PC-3 (cell line): ENCODE results near the gene SPOUT1. TPM values are rescaled to one million over a fixed set of nuclear protein-coding genes. Genes with fewer than 3 reads are reported as not detected.

Experiments
- ATAC-seq: fragments of 200-7000 bp; cut with Tn5 transposase; 2 replicates; pipeline ENCODE4 v1.9.1; 2020; ENCODE audit warnings: mild to moderate bottlenecking, moderate library complexity
- BruUV-seq: library from RNA; stranded (reverse); fragments of 400-500 nt; replicated peaks from 2 replicates; lab custom pipeline; 2021; lab: Mats Ljungman, UMichigan
- CTCF ChIA-PET: fragments of 300-600 bp; sonication (Branson Sonifier 250); formaldehyde crosslinking; loops from one replicate; lab custom pipeline; 2022; ENCODE audit warnings: antibody characterized with exemption; lab: Charles Lee
- POLR2A ChIA-PET: fragments of 300-600 bp; sonication (Branson Sonifier 250); formaldehyde crosslinking; loops from one replicate; lab custom pipeline; 2022; ENCODE audit warnings: antibody characterized with exemption; ENCODE audit not compliant: unreplicated experiment; lab: Charles Lee
- DNase-seq: peaks from one replicate; pipeline ENCODE4 v3.0.0-alpha.2; 2015
- H2AFZ ChIP-seq: fragments of 300-600 bp; sonication (generic); 2 replicates; pipeline ENCODE4 v1.6.0; 2016; ENCODE audit warnings: antibody characterized with exemption, low read length
- H3F3A ChIP-seq: fragments of 300-600 bp; sonication (generic); one replicate; pipeline ENCODE4 v1.6.0; 2017; ENCODE audit warnings: antibody characterized with exemption, low read length, control low read depth, mild to moderate bottlenecking; ENCODE audit not compliant: unreplicated experiment
- H3K27ac ChIP-seq: fragments of 300-600 bp; sonication (generic); 2 replicates; pipeline ENCODE4 v1.5.1; 2016; ENCODE audit warnings: mild to moderate bottlenecking, low read length
- H3K27me3 ChIP-seq: fragments of 300-600 bp; sonication (generic); 2 replicates; pipeline ENCODE4 v1.6.1; 2016; ENCODE audit warnings: low read length, mixed read lengths
- H3K36me3 ChIP-seq: fragments of 300-600 bp; sonication (generic); 2 replicates; pipeline ENCODE4 v1.6.1; 2016; ENCODE audit warnings: low read depth, mixed run types, low read length, mixed read lengths
- H3K4me1 ChIP-seq: fragments of 300-600 bp; sonication (generic); 2 replicates; pipeline ENCODE4 v1.5.1; 2016; ENCODE audit warnings: low read length; ENCODE audit not compliant: insufficient read depth
- H3K4me2 ChIP-seq: fragments of 300-600 bp; sonication (generic); 2 replicates; pipeline ENCODE4 v1.6.0; 2016; ENCODE audit warnings: low read length
- H3K4me3 ChIP-seq: fragments of 300-600 bp; sonication (generic); 2 replicates; pipeline ENCODE4 v1.5.1; 2016; ENCODE audit warnings: mild to moderate bottlenecking, low read length, mixed read lengths
- H3K79me2 ChIP-seq: fragments of 300-600 bp; sonication (generic); 2 replicates; pipeline ENCODE4 v1.6.1; 2017; ENCODE audit warnings: low read length, mixed read lengths
- H3K9ac ChIP-seq: fragments of 300-600 bp; sonication (generic); 2 replicates; pipeline ENCODE4 v1.6.0; 2016; ENCODE audit warnings: mild to moderate bottlenecking, low read length
- H3K9me2 ChIP-seq: fragments of 300-600 bp; sonication (generic); replicated peaks from 2 replicates; pipeline ENCODE4 v1.6.1; 2016; ENCODE audit warnings: mixed run types, low read length, mixed read lengths
- H3K9me3 ChIP-seq: fragments of 300-600 bp; sonication (generic); 2 replicates; pipeline ENCODE4 v1.6.1; 2016; ENCODE audit warnings: low read length, mixed read lengths
- H4K20me1 ChIP-seq: fragments of 300-600 bp; sonication (generic); 2 replicates; pipeline ENCODE4 v1.6.1; 2016; ENCODE audit warnings: low read length, mixed read lengths
- CTCF ChIP-seq: fragments of 300-600 bp; sonication (generic); conservative IDR thresholded peaks from 2 replicates; pipeline ENCODE4 v1.5.1; 2017; ENCODE audit warnings: antibody characterized with exemption, low read depth, mild to moderate bottlenecking, low read length
- EZH2 ChIP-seq: fragments of 300-600 bp; sonication (generic); IDR thresholded peaks from one replicate; pipeline ENCODE4 v1.6.1; 2017; ENCODE audit warnings: antibody characterized with exemption, mild to moderate bottlenecking, low read length; ENCODE audit not compliant: unreplicated experiment
- EZH2phosphoT487 ChIP-seq: fragments of 300-600 bp; sonication (generic); IDR thresholded peaks from 2 replicates; pipeline ENCODE4 v1.6.1; 2018; ENCODE audit warnings: mild to moderate bottlenecking, antibody characterized with exemption, low read length, borderline replicate concordance
- intact Hi-C: fragments of 100-400 bp; cut with micrococcal nuclease; formaldehyde crosslinking; loops from 2 replicates; pipeline ENCODE4 v1.9.0; 2023
- total RNA-seq: library from RNA; depleted of rRNA; stranded (reverse); fragments of >200 nt; gene quantifications from 2 replicates; pipeline ENCODE4 v1.2.3, GENCODE V29; 2014

The SPOUT1 gene
- total RNA-seq, 1 experiment from 2014 or later, result 27.2 TPM

GRCh38 chr9:128823362-128823902, 6.2 kb downstream of the SPOUT1 start:
- Histone ChIP-seq H2AFZ (no peak overlapping the region), H3K4me2 (no peak overlapping the region), H3K9me2 (no peaks in the 10 kb centered on the region), H3F3A (no peaks in the 10 kb centered on the region), H3K27ac (no peak overlapping the region), H3K27me3 (no peaks in the 10 kb centered on the region), H3K9ac (no peak overlapping the region), H3K79me2 (peaks cover 18% of the 10 kb centered on the region), H4K20me1 (no peaks in the 10 kb centered on the region), H3K4me3 (no peak overlapping the region), H3K9me3 (no peaks in the 10 kb centered on the region), H3K36me3 (peaks cover 9% of the 10 kb centered on the region; the same call in 1 of the 2 replicates), H3K4me1 (peaks cover 5% of the 10 kb centered on the region)
- CTCF ChIA-PET, result no interaction called here
- POLR2A ChIA-PET, result interaction anchor here (0.6 kb wide), 1 partner anchor 659 kb away, joined by 43 read pairs; no protein-coding TSS in a partner anchor
- no peak for ATAC-seq
- no TSS peak for BruUV-seq
- intact Hi-C loops, result no loop called here
- TF ChIP-seq CTCF (no peak), EZH2phosphoT487 (no peak), EZH2 (no peak)
- DNase-seq, result no peak

GRCh38 chr9:128822407-128823042, 7.1 kb downstream of the SPOUT1 start:
- POLR2A ChIA-PET, result no interaction called here

More at GRCh38 chr9:128822407-128823042, 7.1 kb downstream of the SPOUT1 start:
- CTCF ChIA-PET, result no interaction called here
- no peaks in the 10 kb centered on the region for H3K9me3 ChIP-seq
- peaks cover 9% of the 10 kb centered on the region; the same call in 1 of the 2 replicates for H3K36me3 ChIP-seq
- 0 out of 2 replicates have a peak, but pooled peaks cover 11% of the 10 kb centered on the region for H3K79me2 ChIP-seq
- H3K27me3 ChIP-seq, result no peaks in the 10 kb centered on the region
- H4K20me1 ChIP-seq, result no peaks in the 10 kb centered on the region
- no peaks in the 10 kb centered on the region for H3F3A ChIP-seq
- no peak for DNase-seq
- no peak for ATAC-seq
- H3K4me2 ChIP-seq, result no peak overlapping the region
- no TSS peak for BruUV-seq
- TF ChIP-seq EZH2 (no peak), CTCF (no peak), EZH2phosphoT487 (no peak)
- no peak overlapping the region for H3K4me3 ChIP-seq
- H2AFZ ChIP-seq, result no peak overlapping the region
- intact Hi-C loops, result no loop called here
- no peak overlapping the region for H3K9ac ChIP-seq
- no peak overlapping the region for H3K27ac ChIP-seq
- H3K9me2 ChIP-seq, result no peaks in the 10 kb centered on the region
- peaks cover 4% of the 10 kb centered on the region; the same call in 1 of the 2 replicates for H3K4me1 ChIP-seq
